ENCODE results near the gene TUBA4A. TPM values are rescaled to one million over a fixed set of nuclear protein-coding genes. Genes with fewer than 3 reads are reported as not detected.
"Not testable (repeated sequence)": the region's sequence is repeated elsewhere in the genome, so short reads cannot be mapped to it uniquely, and the experiment has no call there.

TUBA4A gene
- total and polyA plus RNA-seq, 3 donors from 2014 or later: 27.0 to 90.0 (median 47.6) TPM

- Histone ChIP-seq H3K4me1 (peaks cover 22% of the 10 kb centered on the region), H3K9me3 (no peaks in the 10 kb centered on the region), H3K36me3 (ENCODE audit: low read depth, missing control alignments) (no peaks in the 10 kb centered on the region), H3K27me3 (no peaks in the 10 kb centered on the region), H3K27ac (peak overlapping the region; percentile 6 to 7), H3K4me3 (no peak overlapping the region)
- DNase-seq: no peak
- intact Hi-C loops (cut with DNase I; ENCODE audit: low total_unique reads): no loop called here
- TF ChIP-seq, protein P1, sequence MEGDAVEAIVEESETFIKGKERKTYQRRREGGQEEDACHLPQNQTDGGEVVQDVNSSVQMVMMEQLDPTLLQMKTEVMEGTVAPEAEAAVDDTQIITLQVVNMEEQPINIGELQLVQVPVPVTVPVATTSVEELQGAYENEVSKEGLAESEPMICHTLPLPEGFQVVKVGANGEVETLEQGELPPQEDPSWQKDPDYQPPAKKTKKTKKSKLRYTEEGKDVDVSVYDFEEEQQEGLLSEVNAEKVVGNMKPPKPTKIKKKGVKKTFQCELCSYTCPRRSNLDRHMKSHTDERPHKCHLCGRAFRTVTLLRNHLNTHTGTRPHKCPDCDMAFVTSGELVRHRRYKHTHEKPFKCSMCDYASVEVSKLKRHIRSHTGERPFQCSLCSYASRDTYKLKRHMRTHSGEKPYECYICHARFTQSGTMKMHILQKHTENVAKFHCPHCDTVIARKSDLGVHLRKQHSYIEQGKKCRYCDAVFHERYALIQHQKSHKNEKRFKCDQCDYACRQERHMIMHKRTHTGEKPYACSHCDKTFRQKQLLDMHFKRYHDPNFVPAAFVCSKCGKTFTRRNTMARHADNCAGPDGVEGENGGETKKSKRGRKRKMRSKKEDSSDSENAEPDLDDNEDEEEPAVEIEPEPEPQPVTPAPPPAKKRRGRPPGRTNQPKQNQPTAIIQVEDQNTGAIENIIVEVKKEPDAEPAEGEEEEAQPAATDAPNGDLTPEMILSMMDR (IDR thresholded peaks at IDR 0.05): no peak
- TF ChIP-seq POLR2A (IDR thresholded peaks at IDR 0.05): no peak
- WGBS, 2 donors: 87 to 88% methylated on average over 9 to 10 of the region's 10 CpGs
Observed at GRCh38 chr2:219287580-219288265, 34.0 kb upstream of the TUBA4A start.

GRCh38 chr2:219287116-219287440 lies 33.4 kb upstream of the TUBA4A start:
- H3K4me3 ChIP-seq; DNase-seq; H3K9me3 ChIP-seq; H3K36me3 ChIP-seq (ENCODE audit: low read depth, missing control alignments); H3K27me3 ChIP-seq; intact Hi-C loops (cut with DNase I; ENCODE audit: low total_unique reads): not testable (repeated sequence)
- Histone ChIP-seq H3K27ac (peak overlapping the region; percentile 6 to 58), H3K4me1 (peaks cover 22% of the 10 kb centered on the region)
- WGBS, 2 donors: 90 to 92% methylated on average over 6 of the region's 6 CpGs

DNA sequence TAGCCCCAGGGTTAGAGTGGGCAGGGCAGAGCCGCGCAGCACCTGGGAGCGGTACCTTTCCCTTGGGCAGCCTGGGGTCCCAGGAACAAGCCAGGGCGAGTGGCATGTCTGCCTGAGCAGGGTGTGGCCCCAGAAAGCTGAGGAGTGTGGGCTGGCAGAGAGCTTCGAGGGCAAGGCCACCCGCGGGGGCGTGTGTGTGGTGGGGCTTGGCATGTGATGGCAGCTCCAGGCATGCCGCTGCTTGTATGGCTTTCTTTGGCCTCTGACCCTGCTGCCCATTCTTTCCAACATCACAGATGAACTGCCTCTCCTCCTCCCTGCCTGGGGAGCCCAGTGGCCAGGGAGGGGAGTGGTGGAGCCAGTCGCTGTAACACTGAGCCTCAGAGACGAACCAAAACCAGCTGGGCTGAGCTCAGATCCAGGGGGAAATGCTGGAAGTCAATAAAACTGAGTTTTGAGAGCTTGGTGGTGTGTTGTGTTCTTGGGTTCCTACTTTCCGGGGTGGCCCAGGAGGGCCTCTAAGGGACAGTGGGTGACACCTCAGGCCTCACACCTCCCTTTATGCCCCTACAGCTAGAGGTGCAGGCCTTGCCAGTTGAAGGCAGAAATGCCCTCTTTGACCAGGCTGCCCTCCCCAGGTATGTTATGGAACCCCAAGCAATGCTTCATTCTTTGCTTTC lies 32.9 kb upstream of the TUBA4A start:
- 63 to 67% methylated on average over 7 to 12 of the region's 12 CpGs for WGBS, 2 donors
- peaks cover 22% of the 10 kb centered on the region for H3K4me1 ChIP-seq
- intact Hi-C loops (cut with DNase I; ENCODE audit: low total_unique reads): no loop called here

DNA sequence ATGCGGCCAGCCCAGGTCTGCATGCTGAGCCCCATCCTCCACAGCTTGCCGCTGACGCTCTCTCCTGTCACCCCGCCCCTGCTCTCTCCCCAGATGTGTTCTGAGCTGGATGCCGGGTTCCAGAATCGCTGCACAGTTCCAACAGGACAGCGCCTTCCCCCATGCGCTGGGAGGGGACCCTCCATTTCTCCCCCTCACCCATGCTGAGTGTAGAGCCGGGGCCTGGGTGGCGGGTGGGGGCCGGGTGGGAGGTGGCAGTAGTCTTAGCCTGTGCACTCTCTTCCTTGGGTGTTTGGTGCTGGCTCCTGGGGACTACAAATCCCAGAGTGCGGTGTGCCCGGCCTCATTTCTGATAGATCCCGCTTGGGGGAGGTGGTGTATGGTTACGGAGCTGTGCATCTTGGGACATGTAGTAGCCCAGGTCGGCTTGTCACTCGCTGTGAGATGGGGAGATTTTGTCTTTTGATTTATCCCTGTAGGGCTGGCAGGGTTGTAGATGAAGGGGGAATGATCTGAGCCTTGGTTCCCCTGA lies 32.2 kb upstream of the TUBA4A start:
- Histone ChIP-seq H3K27ac (peak overlapping the region; percentile 5 to 58), H3K27me3 (no peaks in the 10 kb centered on the region), H3K9me3 (no peaks in the 10 kb centered on the region), H3K4me3 (no peak overlapping the region), H3K36me3 (ENCODE audit: low read depth, missing control alignments) (no peaks in the 10 kb centered on the region), H3K4me1 (peaks cover 22% of the 10 kb centered on the region)
- TF ChIP-seq, protein P1 (IDR thresholded peaks at IDR 0.05): no peak
- TF ChIP-seq POLR2A (IDR thresholded peaks at IDR 0.05): no peak
- intact Hi-C loops (cut with DNase I; ENCODE audit: low total_unique reads): no loop called here
- 79 to 80% methylated on average over 15 to 17 of the region's 17 CpGs for WGBS, 2 donors
- peak; percentile 75 for DNase-seq

More for the DNA sequence above, 32.9 kb upstream of the TUBA4A start:
- peak; percentile 64 for DNase-seq
- Histone ChIP-seq H3K27me3 (no peaks in the 10 kb centered on the region), H3K27ac (peak overlapping the region; percentile 6 to 58), H3K9me3 (no peaks in the 10 kb centered on the region), H3K36me3 (ENCODE audit: low read depth, missing control alignments) (no peaks in the 10 kb centered on the region), H3K4me3 (no peak overlapping the region)
- no peak for TF ChIP-seq POLR2A (IDR thresholded peaks at IDR 0.05)
- TF ChIP-seq, protein P1 (IDR thresholded peaks at IDR 0.05): no peak

GRCh38 chr2:219285373-219285735 lies 31.6 kb upstream of the TUBA4A start:
- Histone ChIP-seq H3K4me3 (no peak overlapping the region), H3K27ac (peak overlapping the region in 1 of 2 donors; percentile 5), H3K4me1 (peaks cover 25% of the 10 kb centered on the region), H3K36me3 (ENCODE audit: low read depth, missing control alignments) (no peaks in the 10 kb centered on the region), H3K27me3 (no peaks in the 10 kb centered on the region), H3K9me3 (no peaks in the 10 kb centered on the region)
- DNase-seq: no peak
- intact Hi-C loops (cut with DNase I; ENCODE audit: low total_unique reads): no loop called here
- TF ChIP-seq POLR2A (IDR thresholded peaks at IDR 0.05): no peak
- TF ChIP-seq, protein P1 (IDR thresholded peaks at IDR 0.05): no peak
- WGBS, 2 donors: 85 to 95% methylated on average over 10 to 12 of the region's 12 CpGs

Data from testis (tissue), 3 donors.